D721Med (cell line): ENCODE results near the gene ZMYND11.
"Not testable (repeated sequence)": the region's sequence is repeated elsewhere in the genome, so short reads cannot be mapped to it uniquely, and the experiment has no call there.

Experiments used
- DNase-seq: peaks from one replicate; pipeline ENCODE4 v3.0.0; 2011; ENCODE audit warnings: low spot score; ENCODE audit not compliant: insufficient read length
- FAIRE-seq: peaks from 2 replicates; lab custom pipeline; 2011; peaks lifted over from hg19 to GRCh38; lab: Jason Lieb, UNC
- TF ChIP-seq, protein P1 (sequence below): IDR thresholded peaks from 2 replicates; pipeline ENCODE4 v1.5.1; 2012; ENCODE audit warnings: mild to moderate bottlenecking, control low read depth; ENCODE audit not compliant: insufficient read depth; ENCODE audit errors: missing control alignments

Gene ZMYND11

DNA sequence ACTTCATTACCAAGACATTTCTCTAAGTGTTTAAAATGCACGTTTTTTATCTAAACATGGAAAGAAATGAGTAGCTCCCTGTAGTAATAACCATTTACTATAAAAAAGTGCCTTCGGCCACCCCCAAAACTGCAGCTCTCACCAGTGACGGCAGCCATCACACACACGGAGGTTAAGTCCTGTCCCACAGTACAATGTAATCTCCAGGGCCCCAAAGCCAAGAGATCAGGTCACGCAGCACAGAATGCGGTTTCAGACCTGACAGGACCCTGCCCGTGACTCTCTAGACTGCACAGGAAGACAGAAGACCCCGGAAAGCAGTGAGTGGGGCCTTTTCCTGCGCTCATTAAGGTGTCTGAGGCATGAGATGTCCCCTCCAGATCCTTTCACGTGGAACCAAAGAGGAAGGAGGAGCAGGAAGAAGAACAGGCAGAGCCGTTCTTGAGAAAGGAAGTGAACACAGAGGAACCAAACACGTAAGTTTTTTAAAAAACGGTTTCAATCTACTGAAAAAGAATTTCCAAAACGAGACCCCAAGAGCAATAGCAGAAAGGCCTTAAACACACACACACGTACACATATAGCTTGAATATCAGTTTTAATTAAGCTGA is 125.7 kb downstream of the ZMYND11 start:
- TF ChIP-seq, protein P1, sequence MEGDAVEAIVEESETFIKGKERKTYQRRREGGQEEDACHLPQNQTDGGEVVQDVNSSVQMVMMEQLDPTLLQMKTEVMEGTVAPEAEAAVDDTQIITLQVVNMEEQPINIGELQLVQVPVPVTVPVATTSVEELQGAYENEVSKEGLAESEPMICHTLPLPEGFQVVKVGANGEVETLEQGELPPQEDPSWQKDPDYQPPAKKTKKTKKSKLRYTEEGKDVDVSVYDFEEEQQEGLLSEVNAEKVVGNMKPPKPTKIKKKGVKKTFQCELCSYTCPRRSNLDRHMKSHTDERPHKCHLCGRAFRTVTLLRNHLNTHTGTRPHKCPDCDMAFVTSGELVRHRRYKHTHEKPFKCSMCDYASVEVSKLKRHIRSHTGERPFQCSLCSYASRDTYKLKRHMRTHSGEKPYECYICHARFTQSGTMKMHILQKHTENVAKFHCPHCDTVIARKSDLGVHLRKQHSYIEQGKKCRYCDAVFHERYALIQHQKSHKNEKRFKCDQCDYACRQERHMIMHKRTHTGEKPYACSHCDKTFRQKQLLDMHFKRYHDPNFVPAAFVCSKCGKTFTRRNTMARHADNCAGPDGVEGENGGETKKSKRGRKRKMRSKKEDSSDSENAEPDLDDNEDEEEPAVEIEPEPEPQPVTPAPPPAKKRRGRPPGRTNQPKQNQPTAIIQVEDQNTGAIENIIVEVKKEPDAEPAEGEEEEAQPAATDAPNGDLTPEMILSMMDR: no peak
- FAIRE-seq: no peak
- DNase-seq: no peak

DNA sequence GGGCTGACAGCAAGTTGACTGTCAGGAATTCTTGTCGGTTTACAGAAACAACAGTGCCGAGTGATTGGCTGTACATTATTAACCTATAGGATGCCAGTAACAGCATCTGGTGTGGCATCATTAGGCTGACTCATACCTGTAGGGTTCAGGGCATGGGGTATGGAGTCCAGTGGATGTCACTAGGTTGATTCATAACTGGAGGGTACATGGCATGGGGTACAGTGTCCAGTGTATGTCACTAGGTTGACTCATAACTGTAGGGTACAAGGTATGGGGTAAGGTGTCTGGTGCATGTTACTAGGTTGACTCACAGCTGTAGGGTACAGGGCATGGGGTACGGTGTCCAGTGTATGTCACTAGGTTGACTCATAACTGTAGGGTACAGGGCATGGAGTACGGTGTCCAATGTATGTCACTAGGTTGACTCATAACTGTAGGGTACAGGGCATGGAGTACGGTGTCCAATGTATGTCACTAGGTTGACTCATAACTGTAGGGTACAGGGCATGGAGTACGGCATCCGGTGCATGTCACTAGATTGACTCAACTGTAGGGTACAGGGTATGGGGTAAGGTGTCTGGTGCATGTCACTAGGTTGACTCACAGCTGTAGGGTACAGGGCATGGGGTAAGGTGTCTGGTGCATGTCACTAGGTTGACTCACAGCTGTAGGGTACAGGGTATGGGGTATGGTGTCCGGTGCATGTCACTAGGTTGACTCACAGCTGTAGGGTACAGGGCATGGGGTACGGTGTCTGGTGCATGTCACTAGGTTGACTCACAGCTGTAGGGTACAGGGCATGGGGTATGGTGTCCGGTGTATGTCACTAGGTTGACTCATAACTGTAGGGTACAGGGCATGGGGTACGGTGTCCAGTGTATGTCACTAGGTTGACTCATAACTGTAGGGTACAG is 129.2 kb downstream of the ZMYND11 start:
- DNase-seq, FAIRE-seq: not testable (repeated sequence)

DNA sequence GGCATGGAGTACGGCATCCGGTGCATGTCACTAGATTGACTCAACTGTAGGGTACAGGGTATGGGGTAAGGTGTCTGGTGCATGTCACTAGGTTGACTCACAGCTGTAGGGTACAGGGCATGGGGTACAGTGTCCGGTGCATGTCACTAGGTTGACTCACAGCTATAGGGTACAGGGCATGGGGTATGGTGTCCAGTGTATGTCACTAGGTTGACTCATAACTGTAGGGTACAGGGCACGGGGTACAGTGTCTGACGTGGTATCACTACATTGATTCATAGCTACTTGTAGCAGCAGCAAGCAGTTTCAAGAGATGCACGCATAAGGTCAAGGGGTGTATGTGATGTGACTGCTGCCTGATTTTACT is 129.8 kb downstream of the ZMYND11 start:
- not testable (repeated sequence) for FAIRE-seq, DNase-seq

DNA sequence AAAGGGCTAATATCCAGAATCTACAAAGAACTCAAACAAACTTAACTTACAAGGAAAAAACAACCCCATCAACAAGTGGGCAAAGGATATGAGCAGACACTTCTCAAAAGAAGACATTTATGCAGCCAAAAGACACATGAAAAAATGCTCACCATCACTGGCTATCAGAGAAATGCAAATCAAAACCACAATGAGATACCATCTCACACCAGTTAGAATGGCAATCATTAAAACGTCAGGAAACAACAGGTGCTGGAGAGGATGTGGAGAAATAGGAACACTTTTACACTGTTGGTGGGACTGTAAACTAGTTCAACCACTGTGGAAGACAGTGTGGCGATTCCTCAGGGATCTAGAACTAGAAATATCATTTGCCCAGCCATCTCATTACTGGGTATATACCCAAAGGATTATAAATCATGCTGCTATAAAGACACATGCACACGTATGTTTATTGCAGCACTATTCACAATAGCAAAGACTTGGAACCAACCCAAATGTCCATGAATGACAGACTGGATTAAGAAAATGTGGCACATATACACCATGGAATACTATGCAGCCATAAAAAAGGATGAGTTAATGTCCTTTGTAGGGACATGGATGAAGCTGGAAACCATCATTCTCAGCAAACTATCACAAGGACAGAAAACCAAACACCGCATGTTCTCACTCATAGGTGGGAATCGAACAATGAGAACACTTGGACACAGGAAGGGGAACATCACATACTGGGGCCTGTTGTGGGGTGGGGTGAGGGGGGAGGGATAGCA is 130.7 kb downstream of the ZMYND11 start:
- not testable (repeated sequence) for FAIRE-seq, DNase-seq

DNA sequence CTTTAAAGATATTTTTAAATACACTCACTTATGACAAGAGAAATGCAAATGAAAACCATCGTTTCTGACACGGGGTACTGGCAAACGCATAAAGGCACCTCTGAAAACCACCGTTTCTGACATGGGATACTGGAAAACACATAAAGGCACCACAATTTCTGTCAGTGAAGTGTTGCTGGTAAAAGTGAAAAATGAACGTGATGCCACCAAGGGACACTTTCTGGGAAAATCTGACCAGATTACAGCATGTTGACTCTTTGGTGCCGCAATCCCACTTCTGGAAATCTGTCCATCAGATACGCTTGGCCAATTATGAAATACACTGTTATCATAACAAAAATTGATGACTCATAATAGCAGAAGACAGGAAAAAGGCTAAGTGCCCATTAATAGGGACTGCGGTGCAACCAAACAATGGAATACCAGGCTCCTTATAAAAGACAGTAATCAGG is 131.7 kb downstream of the ZMYND11 start:
- FAIRE-seq: no peak
- TF ChIP-seq, protein P1: no peak
- DNase-seq: no peak

DNA sequence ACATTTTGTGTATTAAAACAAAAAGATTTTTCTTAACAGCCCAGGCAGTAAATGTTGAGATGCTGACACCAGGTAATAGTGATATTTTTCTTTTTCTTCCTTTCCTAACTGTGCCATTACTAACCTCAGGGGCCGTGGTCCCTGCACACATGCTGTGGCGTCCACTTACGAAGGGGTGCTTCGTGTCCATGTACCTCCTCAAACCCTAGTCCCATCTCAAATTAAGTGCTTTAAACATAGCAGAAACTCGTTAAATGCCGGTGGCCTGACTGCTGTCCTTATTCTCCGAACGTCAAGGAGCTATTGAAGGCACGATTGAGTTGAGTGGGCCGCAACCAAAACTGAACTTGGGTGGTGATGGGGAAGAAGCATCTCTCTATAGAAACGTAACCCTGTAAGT is 132.4 kb downstream of the ZMYND11 start:
- DNase-seq: no peak
- no peak for FAIRE-seq
- TF ChIP-seq, protein P1: no peak

DNA sequence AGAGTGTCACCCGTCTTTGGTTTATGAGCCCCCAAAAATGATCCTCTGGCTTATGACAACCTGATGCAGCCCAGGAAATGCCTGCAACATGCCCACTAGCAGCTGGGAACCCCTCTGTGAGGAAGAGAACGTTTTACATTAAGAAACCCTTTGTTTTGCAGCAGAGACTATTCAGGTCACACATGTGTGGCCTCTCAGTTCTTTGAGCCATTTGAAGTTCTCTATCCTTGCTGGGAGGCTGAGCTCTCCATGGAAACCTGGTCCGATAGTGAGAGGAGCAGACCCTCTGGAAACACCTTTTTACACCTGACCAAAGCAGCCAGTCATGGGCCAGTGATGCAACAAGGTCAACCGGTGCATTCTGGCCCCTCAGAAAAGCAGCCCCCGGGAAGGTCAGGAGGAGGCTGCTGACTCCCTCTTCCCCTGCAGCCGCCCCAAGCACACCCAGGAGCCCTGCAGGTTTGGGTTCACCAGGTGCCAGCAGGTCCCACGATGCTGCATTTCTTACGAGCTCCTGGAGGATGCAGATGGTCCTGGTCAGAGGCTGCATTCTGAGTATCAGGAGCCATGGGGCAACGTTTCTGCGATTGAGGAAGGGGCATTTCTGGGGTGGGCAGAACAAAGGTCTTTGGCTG is 134.3 kb downstream of the ZMYND11 start:
- FAIRE-seq: no peak
- no peak for DNase-seq
- TF ChIP-seq, protein P1: no peak

DNA sequence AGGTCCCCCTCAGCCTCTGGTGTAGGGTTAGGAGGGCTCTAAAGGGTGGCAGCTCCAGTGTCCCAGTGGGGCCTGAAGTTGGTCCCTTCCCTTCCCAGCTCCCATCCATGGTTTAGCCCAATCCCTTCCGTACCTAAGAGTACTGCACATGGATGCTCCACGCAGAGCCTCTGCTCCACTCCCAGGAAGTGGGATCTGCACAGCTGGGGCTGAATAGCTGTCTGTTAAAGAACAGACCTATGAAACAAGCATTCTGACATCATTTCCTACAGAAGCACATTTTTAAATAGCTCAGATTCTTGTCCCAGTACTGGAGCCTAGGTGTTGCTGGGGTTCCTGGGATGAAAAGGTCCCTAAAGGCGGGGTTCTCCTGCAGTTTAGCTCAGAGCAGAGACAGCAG is 135.9 kb downstream of the ZMYND11 start:
- DNase-seq: no peak
- TF ChIP-seq, protein P1: no peak
- FAIRE-seq: no peak
